Stimulated activated CD8-positive, alpha-beta memory T cell treated with anti-CD3 and anti-CD28 coated beads, Interleukin-15, amount 100 ng/mL, for 1 hour (primary cell): ENCODE data around the gene VAMP1.
"Not testable (repeated sequence)": the region's sequence is repeated elsewhere in the genome, so short reads cannot be mapped to it uniquely, and the experiment has no call there.

Source experiments
- DNase-seq: peaks from one replicate; pipeline ENCODE4 v3.0.0-alpha.2; 2020; ENCODE audit warnings: low read depth

The VAMP1 gene

DNA sequence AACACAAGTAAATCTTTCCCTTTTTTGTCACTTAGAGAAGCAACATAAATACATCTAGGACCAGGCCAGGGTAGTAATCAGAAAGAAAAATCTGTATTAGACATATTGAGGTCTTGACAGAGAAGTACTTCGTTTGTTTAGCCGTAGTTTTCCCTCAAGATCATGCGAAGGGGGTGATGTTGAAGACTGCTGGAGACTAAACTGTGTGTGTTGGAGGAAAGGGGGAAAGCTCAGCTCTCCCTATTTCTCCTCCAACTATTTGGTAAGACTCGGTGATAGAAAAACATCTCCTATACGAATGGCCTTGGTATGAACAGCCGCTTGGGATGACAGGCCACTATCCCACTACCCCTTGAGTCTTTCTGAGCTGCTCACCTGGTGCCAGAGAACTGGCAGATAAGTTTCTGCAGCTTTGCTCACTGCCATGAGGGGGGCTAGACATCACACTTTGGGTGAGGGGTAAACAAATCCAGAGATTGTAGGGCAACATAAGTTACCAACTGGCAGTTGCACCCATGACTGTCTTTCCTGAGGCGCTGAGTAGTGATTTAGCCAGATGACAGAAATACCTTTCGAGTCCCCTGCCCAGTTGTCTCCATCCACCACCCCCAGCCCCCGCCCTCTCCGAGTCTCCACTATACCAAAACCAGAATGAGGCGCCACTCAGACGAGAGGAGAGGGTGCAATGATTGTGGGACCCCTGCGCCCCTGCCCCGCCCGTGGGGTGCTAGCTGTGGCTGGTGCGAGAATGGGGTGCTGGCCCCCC is 685 bp downstream of the VAMP1 start:
- DNase-seq, result no peak

DNA sequence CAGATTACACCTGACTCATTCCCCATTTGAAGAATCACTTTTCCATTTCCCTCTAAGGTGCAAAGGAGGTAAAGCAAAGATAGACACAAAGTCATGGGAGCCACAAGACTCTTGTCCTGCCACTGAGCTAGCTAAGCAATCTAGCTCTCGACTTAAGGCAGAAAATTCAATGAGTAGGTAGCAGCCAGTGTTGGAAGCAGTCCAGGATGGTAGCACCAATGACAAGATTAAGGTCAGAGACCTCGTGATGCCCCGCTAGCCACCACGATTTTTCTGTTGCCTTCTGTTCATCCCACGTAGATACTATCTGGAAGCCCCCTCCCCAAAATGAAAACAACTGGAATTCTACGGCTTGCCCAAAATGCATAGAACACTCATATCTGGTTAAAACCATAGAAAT is 1.4 kb downstream of the VAMP1 start:
- no peak for DNase-seq

DNA sequence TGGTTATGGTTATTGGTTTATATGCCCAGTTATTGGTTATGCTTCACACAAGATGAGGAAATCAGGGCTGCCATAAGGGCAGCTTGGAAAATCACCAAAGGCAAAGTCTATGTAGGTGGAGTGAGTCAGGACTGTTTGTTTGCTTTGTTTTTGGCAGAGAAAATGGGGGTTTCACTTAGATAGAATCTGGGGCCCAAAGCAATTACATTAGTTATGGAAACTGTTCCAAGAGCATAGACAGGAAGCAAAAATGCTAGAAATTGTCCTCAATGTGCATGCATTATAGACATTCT is 2.2 kb downstream of the VAMP1 start:
- no peak for DNase-seq

DNA sequence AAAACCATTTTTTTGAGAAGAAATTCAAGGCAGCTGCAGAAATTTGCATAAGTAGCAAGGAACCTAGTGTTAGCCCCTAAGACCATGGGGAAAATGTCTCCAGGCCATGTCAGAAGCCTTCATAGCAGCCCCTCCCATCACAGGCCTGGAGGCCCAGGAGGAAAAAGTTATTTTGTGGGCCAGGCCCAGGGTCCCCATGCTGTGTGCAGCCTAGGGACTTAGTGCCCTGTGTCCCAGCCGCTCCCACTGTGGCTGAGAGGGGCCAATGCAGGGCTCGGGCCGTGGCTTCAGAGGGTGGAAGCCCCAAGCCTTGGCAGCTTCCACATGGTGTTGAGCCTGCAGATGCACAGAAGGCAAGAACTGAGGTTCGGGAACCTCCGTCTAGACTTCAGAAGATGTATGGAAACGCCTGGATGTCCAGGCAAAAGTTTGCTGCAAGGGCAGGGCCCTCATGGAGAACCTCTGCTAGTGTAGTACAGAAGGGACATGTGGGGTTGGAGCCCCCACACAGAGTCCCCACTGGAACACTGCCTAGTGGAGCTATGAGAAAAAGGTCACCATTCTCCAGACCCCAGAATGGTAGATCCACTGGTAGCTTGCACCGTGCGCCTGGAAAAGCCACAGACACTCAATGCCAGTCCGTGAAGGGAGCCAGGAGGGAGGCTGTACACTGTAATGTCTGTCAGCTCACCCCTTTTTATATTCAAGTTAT is 2.8 kb downstream of the VAMP1 start:
- not testable (repeated sequence) for DNase-seq

GRCh38 chr12:6466751-6467150 is 3.7 kb downstream of the VAMP1 start:
- DNase-seq, result not testable (repeated sequence)

GRCh38 chr12:6466184-6466573 is 4.3 kb downstream of the VAMP1 start:
- no peak for DNase-seq

GRCh38 chr12:6465467-6466183 is 4.9 kb downstream of the VAMP1 start:
- DNase-seq, result no peak

DNA sequence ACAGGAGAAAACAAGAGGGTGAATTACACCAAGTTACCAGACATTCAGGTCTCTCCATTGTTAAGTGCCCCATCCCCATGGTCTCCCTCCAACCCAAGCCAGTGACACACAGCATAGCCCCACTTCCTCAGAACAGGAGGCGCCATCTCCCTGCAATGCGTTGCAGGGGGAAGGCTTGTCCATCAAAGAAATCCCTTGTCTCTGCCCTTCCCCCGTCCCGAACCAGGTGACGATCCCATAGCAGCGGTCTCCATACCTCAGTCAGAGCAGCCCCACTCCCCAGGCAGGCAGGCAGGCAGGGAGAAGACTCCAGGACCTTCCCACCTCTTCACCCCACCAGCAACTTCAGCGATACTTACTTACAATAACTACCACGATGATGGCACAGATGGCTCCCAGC is 5.9 kb downstream of the VAMP1 start:
- DNase-seq, result no peak

DNA sequence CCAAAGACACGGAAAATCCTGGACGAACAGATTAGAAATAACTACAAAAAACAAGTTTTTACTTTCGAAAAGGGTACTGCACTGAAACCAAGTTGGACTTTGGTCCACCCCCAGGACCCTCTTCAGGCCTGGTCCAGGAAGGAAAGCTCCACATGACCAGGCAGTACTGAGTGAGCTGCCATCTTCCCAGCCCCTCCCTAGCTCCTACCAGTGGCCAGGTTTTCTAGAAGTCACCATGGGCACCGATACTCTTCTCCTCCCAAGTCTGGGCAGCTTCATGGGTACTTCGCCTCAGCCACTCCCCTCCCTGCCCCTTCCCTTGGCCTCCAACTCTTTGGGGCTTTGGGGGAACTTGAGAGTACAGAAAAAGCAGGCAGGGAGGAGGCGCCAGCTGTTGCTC is 6.6 kb downstream of the VAMP1 start:
- no peak for DNase-seq

DNA sequence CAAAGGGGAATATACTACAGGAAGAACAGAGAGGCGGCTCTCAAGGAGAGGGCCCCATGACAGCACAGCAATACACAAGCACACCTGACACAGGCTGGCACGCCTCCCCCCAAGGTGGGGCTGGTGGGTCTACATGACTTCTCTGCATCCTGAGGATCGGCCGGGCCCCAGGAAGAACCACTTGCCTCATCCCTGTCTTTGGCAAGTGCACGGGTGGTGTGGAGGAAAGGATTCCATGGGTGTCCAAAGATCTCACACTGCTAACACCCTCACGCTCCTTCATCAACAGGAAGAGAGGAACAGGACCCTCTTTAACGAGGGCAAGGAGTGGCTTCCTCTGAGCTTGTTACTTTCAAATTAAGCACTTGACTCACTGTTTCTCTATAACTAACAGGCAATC is 7.3 kb downstream of the VAMP1 start:
- DNase-seq, result no peak

DNA sequence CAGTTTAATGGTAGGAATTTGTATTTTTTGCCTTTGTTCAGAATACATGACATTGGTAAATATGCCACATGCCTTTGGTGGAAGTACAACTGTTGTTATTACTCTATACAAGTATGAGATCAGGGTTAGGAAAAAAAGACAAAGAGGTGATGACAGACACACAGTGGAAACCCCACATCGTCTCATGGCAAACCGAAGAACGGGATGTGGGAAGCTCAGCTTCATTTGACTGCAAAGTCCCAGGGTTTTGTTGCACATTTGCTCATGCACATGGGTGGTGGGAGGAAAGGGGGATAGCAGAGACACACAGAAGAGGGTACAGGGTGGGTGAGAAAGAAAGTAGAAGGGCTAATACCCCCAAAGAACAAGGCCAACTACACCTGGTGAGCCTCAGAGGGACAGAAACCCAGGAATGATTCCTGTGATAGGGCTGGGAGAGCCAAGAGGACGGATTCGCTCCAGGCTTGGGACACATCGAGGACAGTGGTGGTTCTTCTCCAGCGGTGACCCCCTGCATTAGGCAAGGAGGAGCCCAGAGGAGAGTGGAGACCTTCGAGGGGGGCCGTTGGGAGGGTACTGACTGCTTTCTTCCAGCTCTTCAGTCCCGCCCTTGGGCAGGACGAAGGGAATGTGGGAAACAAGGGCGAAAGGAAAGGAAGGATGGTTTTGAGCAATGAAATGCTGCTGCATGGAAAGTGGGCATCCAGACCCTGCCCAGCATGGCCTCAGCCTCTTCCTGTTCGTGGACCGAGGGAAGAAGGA is 8.1 kb downstream of the VAMP1 start:
- no peak for DNase-seq

DNA sequence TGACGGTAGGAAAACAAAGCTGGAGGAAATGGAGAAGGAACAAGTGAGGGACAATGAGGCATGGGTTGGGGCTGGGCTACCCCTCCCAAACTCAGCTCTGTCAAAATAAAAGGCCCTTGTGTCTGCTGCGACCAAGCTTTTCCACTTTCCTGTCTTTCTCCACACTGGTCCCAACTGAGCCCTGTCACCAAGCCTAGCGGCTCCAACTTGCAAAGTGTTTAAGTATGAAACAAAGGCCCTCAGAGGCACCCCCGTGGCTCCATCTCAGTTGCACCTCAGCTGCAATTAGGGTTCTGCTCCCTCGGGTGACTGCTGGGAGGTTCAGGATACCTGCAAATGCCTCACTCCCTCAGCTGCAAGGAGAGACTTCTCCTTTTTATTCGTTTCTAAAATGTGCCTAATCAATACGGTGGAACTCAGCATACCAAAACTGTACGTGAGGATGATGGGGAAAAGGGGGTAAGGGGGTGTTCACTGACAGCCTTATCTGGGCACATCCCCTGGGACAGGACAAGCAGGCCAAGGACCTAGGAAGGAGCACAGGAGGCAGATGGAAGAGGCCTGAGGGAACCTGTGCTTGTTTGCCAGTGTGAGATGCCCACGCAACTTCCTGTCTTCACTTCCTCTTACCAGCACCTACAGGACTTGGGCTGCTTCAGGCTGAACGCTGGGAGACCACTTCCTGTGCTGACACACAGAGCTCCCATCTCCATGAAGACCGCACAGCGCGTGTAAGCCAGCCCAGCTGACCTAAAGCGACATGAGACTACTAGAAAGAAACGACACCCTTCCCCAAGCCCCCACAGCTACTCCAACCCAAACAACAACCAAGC is 8.9 kb downstream of the VAMP1 start:
- DNase-seq, result peak; percentile 57

DNA sequence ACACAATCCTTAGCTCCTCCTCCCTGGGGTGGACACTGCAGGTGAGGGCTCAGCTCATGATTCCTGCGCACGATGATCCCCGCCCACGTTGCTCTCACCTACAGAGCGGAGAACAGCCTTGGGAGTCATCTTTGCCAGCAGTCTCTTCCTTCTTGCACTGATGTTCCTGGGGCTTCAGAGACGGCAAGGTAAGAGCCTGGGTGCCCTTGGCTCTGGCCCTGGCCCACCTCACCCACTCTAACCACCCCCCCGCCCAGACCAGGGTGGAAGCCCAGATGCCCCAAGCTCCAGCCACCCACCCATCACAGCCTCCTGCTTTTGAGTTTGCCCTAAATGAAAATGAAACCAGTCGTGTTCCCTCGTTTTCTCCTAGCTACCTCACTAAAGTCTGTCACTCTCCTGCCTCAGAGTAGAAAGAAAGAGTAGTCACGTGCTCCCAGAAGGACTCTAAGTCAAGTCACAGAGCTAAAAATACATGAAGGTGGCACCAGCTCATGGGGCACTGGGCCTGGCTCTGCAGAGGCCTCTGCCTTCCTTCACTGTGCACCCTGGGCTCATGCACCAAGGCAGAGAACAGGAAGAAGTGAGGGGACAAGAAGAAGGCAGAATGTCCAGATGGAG is 9.6 kb downstream of the VAMP1 start:
- DNase-seq, result no peak

DNA sequence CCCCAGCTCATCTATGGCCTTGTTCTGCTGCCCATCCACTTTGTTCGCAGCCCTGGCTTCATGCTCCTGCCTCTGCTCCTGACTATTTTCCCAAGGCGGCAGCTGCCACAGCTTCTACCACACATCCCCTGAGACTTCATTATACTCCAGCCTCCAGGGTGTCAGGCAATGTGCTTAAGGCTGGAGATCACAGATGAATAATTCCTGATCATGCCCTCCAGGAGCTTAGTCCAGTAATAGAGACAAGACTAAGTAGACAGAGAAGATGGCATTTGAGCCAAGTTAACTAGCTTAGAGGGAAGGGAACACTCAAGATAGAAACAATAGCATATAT is 11.5 kb downstream of the VAMP1 start:
- no peak for DNase-seq

- DNase-seq, result no peak
These were observed 12.0 kb downstream of the VAMP1 start for GRCh38 chr12:6458281-6459003.

DNA sequence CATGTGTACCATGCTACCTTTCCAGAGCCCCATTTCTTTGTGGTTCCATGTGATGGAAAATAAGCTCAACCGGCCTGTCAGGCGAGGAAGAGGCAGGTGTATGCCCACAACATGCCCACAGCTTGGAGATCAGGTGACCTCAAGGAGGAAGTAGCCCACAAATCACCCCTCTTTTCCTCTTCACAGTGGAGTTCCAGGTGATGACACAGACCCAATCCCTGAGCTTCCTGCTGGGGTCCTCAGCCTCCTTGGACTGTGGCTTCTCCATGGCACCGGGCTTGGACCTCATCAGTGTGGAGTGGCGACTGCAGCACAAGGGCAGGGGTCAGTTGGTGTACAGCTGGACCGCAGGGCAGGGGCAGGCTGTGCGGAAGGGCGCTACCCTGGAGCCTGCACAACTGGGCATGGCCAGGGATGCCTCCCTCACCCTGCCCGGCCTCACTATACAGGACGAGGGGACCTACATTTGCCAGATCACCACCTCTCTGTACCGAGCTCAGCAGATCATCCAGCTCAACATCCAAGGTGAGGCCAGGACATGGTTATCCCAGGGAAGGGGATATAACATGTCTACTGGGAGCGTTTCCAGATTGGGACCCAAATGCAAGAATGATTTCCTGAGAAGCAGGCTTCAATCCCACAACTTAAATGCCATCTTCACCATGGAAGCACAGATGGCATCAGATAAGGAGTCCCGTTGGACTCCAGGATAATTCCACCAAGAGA is 13.1 kb downstream of the VAMP1 start:
- DNase-seq, result no peak

DNA sequence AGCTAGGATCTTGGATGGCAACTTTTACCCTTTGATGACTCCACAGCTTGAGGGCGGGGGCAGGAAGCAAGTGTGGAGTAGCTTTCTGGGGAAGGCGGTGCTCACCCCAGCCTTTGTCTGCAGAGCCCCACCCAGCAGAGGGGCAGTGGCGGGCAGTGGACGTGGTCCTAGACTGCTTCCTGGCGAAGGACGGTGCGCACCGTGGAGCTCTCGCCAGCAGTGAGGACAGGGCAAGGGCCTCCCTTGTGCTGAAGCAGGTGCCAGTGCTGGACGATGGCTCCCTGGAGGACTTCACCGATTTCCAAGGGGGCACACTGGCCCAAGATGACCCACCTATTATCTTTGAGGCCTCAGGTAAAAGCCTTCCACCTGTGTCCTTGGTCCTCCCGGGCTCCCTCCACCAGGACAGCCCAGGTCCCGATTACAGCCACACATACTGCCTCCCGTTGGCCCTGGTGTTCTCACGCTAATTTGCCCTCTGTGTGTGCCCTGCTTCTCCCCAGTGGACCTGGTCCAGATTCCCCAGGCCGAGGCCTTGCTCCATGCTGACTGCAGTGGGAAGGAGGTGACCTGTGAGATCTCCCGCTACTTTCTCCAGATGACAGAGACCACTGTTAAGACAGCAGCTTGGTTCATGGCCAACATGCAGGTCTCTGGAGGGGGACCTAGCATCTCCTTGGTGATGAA is 17.4 kb downstream of the VAMP1 start:
- no peak for DNase-seq

DNA sequence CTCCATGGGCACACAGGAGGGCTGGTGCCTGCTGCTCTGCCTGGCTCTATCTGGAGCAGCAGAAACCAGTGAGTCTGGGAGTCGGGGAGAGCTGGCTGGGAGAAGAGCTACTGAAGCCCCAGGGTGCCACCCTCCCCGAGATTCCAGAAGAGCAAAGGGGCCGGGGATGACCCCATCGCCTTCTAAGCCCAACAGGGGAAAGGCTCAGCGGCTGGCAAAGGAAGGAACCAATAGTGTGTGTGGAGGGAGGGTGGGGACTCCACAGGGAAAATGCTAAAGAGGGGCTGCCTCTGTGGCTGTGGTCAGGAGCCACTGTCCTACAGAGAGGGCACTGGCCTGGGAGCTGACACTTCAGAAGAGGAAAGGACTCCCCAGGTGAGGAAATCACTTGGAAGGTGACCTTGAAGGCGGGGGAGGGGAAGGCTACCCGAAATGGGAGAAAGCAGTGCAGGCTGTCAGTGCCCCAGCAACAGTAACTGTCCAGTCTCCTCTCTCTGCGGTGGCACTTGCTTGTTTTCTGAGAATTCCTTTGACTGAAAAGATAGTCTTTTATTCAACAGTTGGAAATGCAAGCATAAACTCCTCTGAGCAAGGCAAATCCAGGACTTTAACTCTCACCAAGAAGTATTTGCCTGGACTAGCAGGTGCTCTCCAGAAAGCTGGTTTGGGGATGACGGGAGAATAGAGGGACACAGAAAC is 18.1 kb downstream of the VAMP1 start:
- DNase-seq, result no peak
